Left lung (tissue), 10 donors: ENCODE results near the gene MRGPRF. TPM values are rescaled to one million over a fixed set of nuclear protein-coding genes. Genes with fewer than 3 reads are reported as not detected.

ENCODE experiments used
- ATAC-seq: fragments of 200-7000 bp; cut with Tn5 transposase; one replicate; pipeline ENCODE4 v1.9.1; 2020; ENCODE audit warnings: moderate library complexity
- DNase-seq, 4 donors: peaks; one replicate each; pipeline ENCODE4 v3.0.0-alpha.2; 2013 to 2020
- H3K27ac ChIP-seq, 2 donors: fragments of 200-600 bp; sonication (generic) in 1 of 2; one replicate each; pipeline versions ENCODE4 v1.5.0 to v1.8.0; 2020 to 2021
- H3K27me3 ChIP-seq, 2 donors: fragments of 200-600 bp; sonication (generic) in 1 of 2; one replicate each; pipeline versions ENCODE4 v1.5.0 to v1.8.0; 2020 to 2021
- H3K36me3 ChIP-seq, 2 donors: fragments of 200-600 bp; sonication (generic) in 1 of 2; one replicate each; pipeline versions ENCODE4 v1.5.0 to v1.8.0; 2020 to 2021
- H3K4me1 ChIP-seq, 2 donors: fragments of 200-600 bp; one replicate each; pipeline ENCODE4 v1.8.0; 2021
- H3K4me3 ChIP-seq, 2 donors: fragments of 200-600 bp; sonication (generic) in 1 of 2; one replicate each; pipeline versions ENCODE4 v1.5.0 to v1.8.0; 2020 to 2021; ENCODE audit warnings: mild to moderate bottlenecking in 1 of 2
- H3K9me3 ChIP-seq, 2 donors: fragments of 200-600 bp; sonication (generic) in 1 of 2; one replicate each; pipeline versions ENCODE4 v1.5.0 to v1.8.0; 2020 to 2021
- intact Hi-C, 2 donors: fragments of 100-400 bp; cut with DNase I; formaldehyde crosslinking; loops; one replicate each; pipeline versions ENCODE4 v1.11.2 to v1.14.2; 2022
- polyA plus RNA-seq, 6 donors: library from polyadenylated mRNA; unstranded; fragments of 120-200 nt; gene quantifications; one replicate each; pipeline ENCODE4 v1.2.1, GENCODE V29; 2013; ENCODE audit not compliant: insufficient read length in 6 of 6
- total RNA-seq, 2 donors: library from RNA; stranded (reverse); fragmentation: NEBNext Ultra II Directional; extraction: Animal tissue kit (Norgen Biotek cat#: 25700); gene quantifications; one replicate each; pipeline ENCODE4 v1.2.1, GENCODE V29; 2021
- TF ChIP-seq, protein P1 (sequence below), 2 donors: fragments of 200-600 bp; sonication (generic) in 1 of 2; IDR thresholded peaks; one replicate each; pipeline versions ENCODE4 v1.5.0 to v1.8.0; 2021; ENCODE audit warnings: antibody characterized with exemption in 2 of 2
- donor health status: DM: no; HTN: yes; CAD: no.
- donor health status: DM: no; HTN: no; CAD: no.

MRGPRF gene
- total and polyA plus RNA-seq, 8 donors, result 4.2 to 22.6 (median 6.2) TPM

DNA sequence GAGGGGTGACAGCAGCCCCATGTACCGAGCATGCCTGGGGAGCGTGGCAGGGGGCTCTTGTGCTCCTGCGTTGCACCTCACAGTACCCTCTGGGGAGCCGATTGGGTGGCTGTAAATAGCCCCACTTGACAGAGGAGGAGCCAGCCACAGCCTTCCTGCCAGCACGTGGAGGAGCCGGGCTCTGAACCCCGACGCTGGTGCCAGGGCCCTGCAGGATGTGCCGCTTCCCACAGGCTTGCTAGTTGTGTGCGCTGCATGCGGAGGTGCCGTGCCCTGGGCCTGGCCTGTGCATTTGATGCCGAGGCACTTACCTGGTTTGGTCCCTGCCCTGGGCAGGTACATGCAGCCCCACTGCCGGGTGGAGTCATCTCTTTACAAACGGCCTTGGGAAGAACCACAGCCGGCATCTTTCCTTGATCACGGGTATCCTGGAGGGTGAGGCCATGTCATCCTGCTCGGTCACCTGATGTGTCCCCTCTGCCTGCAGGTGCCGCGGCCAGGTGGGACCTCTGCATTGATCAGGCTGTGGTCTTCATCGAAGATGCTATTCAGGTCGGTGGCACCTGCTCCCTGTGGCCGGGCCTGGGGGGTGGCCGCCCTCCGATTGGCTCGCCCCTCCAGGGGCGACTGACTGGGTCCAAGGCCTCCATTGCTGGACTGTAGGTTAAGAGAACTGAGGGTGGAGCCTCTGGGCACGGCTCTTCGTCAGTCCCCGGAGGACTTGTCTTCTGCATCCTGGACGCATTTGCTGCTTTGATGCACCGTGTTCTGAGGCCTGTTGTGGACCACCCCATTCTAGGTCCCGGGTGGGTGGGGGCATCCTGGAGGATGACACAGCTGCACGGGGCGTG lies 40.7 kb upstream of the MRGPRF start:
- TF ChIP-seq, protein P1, sequence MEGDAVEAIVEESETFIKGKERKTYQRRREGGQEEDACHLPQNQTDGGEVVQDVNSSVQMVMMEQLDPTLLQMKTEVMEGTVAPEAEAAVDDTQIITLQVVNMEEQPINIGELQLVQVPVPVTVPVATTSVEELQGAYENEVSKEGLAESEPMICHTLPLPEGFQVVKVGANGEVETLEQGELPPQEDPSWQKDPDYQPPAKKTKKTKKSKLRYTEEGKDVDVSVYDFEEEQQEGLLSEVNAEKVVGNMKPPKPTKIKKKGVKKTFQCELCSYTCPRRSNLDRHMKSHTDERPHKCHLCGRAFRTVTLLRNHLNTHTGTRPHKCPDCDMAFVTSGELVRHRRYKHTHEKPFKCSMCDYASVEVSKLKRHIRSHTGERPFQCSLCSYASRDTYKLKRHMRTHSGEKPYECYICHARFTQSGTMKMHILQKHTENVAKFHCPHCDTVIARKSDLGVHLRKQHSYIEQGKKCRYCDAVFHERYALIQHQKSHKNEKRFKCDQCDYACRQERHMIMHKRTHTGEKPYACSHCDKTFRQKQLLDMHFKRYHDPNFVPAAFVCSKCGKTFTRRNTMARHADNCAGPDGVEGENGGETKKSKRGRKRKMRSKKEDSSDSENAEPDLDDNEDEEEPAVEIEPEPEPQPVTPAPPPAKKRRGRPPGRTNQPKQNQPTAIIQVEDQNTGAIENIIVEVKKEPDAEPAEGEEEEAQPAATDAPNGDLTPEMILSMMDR (IDR thresholded peaks at IDR 0.05), result no peak
- Histone ChIP-seq H3K27ac (no peak overlapping the region), H3K36me3 (peaks cover 0 to 48% of the 10 kb centered on the region in 2 donors), H3K4me3 (no peak overlapping the region), H3K4me1 (peaks cover 7 to 53% of the 10 kb centered on the region in 2 donors), H3K27me3 (no peaks in the 10 kb centered on the region), H3K9me3 (no peaks in the 10 kb centered on the region)
- DNase-seq, result no peak
- intact Hi-C loops, result no loop called here
- ATAC-seq, result no peak

DNA sequence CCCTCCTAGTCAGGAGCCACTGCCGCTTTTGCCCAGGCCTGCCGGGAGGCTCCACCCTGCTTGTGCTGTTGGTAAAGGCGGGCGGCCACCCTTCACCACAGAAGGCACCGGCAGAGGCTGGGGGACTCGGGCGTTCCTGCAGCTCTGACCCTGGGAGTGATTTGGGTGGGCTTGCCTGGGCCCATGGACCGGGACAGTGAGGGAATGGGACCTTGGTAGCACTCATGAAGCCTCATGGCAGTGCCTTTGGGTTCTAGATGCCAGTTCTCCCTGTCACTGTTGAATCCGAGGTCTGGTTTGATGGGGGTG lies 40.1 kb upstream of the MRGPRF start:
- H3K27me3 ChIP-seq, result no peaks in the 10 kb centered on the region
- intact Hi-C loops, result no loop called here
- TF ChIP-seq, protein P1 (IDR thresholded peaks at IDR 0.05), result no peak
- ATAC-seq (no peak), DNase-seq (no peak)
- H3K27ac ChIP-seq, result no peak overlapping the region
- H3K36me3 ChIP-seq, result peaks cover 0 to 41% of the 10 kb centered on the region in 2 donors
- H3K9me3 ChIP-seq, result no peaks in the 10 kb centered on the region
- no peak overlapping the region for H3K4me3 ChIP-seq
- H3K4me1 ChIP-seq, result peaks cover 7 to 56% of the 10 kb centered on the region in 2 donors

DNA sequence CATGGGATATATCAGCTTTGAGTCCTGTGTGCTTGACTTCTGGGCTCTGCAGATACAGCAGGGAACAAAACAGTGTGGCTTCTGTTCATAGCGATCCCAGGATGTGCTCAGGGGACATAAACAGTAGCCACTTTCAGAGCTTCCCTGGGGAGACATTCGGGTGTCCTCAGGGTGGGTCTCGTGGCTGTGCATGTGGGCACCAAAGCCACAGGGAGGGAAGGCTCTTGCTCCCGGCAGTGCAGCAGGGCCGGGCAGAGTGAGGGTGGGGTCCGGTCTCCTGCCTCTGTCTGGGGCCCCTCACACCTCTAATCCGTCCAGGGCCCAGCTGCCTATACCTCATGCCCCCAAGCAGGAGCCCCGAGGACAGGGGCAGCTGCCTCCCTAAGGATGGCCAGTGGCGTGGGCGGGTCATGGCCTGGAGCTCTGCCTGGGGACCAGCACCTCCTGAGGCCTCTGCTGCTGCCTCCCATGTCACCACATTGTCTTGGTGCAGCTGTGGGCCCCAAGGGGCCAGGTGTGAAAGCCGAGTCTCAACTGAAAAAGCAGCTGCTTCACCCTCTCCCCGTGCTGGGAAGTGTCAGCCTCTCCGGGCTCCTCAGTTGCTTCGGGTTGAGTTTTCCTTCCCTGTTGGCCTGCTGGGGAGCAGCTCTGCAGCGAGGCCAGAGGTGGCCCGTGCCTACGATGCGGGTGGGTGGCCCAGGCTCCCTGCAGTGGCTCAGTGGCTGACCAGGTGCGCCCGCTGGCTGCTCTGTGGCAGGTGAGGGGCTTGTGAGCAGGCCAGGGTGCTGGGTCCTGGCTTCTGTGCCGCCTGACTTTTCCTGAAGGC lies 39.5 kb upstream of the MRGPRF start:
- Histone ChIP-seq H3K27ac (no peak overlapping the region), H3K9me3 (no peaks in the 10 kb centered on the region)

DNA sequence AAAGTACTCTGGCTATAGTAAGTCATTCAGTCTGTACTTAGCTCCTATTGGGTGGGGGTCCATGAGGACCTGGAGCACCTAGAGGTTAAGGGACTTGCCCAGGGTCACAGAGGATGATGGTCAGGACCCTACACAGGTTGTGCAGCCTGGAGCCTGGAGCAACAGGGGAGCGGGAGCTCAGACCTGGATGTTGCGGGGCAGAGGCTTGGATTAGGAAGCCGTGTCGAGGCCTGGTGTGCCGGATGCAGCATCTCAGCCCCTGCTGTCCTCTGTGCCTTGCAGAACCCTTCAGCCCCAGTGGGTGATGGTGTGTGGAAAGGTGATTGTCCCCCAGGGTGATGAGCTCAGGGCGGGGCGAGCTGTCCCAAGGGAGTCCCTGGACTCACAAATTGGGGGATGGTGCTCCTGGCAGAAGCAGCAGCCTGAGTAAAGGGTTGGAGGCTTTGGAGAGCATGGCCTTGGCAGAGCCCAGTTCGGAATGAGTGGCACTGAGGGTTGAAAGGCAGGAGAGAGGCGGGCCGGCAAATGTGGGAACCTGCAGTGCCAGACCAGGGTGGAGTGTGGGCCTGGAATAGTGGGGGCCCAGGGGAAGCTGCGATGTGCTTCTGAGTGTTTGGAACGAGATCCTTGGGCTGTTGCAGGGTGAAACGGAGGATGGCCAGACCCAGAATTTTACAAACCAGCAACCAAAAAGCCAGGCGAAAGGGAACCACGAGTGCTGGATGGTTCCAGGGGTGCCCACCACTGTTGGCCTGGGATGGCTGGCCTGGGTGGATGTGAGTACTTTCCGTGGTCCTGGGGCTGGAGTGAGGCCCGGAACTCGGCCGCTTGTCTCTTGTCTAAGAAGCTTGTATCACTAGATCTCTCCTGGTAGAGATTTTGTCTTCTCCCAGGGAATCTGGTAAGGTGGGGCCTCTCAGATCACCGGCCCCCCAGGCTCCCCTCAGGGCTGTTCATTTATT lies 38.6 kb upstream of the MRGPRF start:
- Histone ChIP-seq H3K27ac (no peak overlapping the region), H3K27me3 (no peaks in the 10 kb centered on the region), H3K4me3 (no peak overlapping the region), H3K36me3 (peaks cover 0 to 30% of the 10 kb centered on the region in 2 donors), H3K9me3 (no peaks in the 10 kb centered on the region), H3K4me1 (peaks cover 7 to 63% of the 10 kb centered on the region in 2 donors)
- TF ChIP-seq, protein P1 (IDR thresholded peaks at IDR 0.05), result no peak
- intact Hi-C loops, result no loop called here
- no peak for ATAC-seq
- DNase-seq, result no peak

More for the DNA sequence above, 39.5 kb upstream of the MRGPRF start:
- ATAC-seq (no peak), DNase-seq (no peak)
- H3K4me1 ChIP-seq, result peaks cover 7 to 62% of the 10 kb centered on the region in 2 donors
- H3K36me3 ChIP-seq, result peaks cover 0 to 36% of the 10 kb centered on the region in 2 donors
- no peaks in the 10 kb centered on the region for H3K27me3 ChIP-seq
- no peak overlapping the region for H3K4me3 ChIP-seq
- intact Hi-C loops, result no loop called here
- TF ChIP-seq, protein P1 (IDR thresholded peaks at IDR 0.05), result no peak
